GM21447 (cell line): Measurements from ENCODE around the gene EVA1B.

Experiments used
- ATAC-seq: cut with Tn5 transposase; IDR thresholded peaks from one replicate; pipeline ENCODE4 v1.9.1; 2021; ENCODE audit not compliant: unreplicated experiment

Gene EVA1B, protein sequence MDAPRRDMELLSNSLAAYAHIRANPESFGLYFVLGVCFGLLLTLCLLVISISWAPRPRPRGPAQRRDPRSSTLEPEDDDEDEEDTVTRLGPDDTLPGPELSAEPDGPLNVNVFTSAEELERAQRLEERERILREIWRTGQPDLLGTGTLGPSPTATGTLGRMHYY

DNA sequence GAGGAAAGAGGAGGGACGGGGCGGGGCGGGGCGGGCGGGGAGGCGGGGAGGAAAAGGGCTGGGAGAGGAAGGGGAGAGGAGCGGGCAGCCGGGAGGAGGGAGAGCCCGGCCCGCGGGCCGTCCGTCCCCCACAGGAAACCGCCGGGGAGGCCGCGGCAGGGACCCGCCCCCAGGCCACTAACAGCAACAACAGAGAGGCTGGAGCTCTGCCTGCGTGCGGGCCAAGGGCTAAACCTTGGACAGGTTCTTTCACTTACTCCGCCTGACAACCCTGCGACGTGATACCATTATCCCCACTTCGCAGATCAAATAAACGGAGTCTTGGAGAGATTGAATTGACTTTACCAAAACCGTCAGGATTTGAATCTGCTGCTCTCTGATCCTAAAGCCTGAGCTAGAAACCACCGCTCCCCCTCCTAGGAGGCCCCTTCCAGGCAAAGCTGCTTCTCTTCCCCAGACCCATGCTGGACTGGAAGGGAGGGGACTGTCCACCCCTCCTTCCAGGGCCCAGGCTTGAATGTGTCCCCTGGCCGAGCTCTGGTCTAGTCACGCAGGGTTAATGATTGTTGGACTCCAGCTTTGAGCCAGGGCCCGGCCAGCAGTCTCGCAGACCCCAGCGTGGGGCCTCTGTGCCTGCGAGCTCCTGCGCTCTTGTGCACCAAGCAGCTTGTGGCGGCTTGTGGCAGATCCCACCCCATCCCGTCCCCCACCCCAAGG is at the start of gene EVA1B:
Gene EVA1B (minus strand): TSS at position 10 of the 717 bp plus-strand sequence. CDS start 608 bp downstream, outside the sequence.
- ATAC-seq: no peak

DNA sequence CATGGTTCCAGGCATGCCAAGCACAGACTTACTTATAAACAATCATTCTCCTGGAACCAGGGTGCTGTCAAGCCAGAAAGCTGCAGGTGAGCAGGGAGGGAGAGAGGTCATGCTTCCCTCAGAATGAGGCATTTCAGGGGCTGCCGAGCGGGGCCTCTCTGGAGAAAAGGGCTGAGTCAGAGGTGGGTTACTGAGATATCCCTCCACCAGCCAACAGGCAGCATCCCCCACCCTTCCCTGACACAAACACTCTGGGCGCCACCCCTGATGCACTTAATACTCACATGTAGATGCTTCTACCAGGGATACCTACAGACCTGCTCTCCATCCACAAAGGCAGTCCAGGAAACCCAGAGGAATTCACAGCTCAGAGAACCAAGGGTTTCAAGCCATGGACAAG is 49.2 kb upstream of the EVA1B start:
- no peak for ATAC-seq

DNA sequence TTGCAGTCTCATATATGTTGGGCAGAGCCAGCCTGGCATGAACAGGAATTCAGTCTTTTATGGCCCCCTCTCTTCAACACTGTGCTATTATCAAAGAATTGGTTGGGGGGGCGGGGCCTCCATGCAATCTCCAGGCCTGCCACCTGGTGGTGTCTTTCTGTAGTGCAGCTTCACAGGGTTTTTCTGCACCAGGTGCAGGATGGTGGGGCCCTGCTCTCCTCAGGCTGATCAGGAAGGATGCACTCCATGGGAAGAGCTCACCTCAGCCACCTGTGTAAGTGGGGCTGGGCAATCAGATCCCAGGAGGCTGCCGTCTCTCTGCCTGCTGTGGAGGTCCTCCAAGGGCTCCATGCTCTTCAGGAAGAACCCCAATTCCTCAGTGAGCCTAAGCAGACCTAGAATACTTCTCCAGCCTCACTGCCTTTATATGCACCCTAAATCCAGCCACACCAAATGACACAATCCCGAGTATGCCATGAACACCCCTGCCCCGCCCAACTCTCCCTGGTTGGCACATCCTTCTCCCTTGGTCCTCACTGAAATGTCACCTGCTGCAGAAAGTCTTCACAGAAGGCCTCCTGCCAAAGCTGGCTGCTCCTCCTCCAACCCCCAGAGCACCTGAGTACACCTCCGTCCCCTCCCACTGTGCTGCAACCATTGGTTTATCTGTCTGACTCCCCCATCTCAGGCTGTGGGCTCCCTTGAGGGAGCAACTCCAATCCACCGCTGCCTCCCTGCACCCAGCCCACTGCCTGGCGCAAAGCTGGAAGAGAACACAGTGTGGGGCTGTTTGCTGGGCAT is 45.8 kb upstream of the EVA1B start:
- ATAC-seq: no peak

DNA sequence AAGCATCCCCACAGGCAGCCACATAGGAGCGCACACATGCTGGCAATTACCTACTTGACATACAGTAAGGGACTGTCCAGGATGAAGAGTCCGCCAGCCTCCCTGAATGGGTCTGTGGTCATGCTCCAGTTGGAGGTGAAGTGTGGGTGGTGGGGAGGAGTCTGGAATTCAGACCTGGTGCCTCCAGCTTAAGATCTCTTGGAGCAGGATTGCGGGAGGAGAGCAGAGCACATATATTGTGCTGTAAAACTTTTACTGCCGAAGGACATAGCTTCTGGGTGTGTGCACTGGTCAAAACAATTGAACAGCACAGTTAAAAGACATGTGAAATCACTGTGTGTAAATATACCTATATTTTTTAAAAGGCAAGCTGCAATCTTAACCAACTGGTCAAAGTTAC is 44.4 kb upstream of the EVA1B start:
- ATAC-seq: no peak

DNA sequence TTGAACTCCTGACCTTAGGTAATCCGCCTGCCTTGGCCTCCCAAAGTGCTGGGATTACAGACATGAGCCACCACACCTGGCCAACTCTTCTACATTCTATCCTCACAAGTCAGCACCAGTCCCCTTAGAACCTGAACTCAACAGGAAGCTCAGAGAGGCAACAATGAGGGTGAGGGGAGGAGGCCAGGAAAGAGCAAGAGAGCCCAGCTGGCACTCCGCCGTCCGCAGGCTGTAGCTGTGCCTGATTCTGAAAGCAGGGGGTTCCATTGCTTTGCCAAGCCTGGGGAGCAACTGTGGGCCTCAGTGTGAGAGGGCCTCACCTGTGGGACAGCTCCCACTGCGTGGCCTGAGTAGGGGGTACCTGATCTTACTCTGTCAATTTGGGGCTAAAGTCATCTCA is 43.6 kb upstream of the EVA1B start:
- ATAC-seq: no peak

DNA sequence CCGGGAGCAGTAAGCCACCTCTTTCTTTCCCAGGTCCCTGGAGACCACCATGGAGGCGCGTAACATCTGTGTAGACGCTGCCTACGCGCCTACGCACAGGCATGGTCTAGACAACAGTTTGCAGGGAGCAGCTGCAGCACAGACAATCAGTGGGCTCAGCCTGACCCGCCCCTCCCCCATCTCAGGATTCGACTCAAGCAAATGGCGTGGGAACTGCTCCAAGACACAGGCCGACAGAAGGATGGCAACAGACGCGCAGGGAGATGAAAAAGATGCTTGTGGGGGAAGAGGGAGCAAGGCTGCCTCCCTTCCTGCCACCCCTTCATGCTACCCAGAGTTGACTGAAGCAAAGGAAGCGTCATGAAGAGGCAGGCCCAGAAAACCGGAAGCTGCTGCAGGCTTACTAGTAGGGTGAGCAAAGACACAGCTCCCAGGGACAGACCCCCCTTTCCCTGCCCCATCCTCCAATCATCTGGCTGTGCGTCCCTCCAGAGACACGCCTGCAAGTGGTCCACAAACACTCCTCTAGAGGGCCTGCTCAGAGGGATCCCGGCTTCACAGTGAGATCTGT is 42.7 kb upstream of the EVA1B start:
- no peak for ATAC-seq

DNA sequence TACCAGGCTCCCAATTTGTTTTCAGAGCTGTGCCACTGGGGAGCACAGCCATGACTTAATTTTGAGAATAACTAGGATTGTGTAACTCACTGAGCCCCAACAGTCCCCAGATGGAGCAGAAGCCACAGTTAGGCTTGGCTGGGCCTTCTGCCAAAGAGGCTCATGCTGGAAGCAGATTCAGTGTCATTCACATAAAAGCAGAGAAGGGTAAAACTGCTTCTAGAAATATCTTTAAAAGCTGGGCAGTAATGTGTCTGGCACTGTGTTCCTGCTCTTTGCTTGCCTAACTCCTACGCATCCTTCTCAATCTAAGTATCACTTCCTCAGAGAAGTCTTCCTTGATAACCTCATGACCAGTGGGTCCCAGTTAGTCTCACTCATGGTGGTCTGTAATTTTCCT is 41.9 kb upstream of the EVA1B start:
- no peak for ATAC-seq

DNA sequence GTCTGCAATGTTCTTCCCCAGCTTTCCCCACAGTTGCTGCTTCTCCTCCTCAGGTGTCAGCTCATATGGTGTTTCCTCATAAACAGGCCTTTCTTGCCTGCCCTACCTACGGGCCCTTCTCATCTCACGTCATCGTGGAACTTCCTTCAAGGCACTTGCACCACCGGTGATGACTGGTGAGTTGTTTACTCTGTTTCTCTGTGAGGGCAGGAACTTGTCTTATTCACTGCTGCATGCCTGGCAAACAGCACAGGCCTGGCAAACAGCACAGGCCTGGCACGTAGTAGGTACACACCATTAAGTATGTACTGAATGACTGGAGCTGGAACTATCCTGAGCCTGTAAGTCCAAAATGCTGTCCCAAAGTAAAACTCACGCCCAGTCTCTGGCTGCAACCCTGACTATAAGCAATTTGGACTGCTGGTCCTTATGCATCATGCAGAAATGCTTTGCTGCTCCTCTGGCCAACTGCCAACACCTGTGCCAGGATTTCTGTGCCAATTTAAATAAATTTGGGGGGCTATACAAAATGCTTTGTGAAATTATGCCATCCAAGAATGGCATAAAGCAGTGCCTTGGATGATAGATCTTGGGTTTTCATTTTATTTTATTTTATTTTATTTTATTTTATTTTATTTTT is 36.6 kb upstream of the EVA1B start:
- ATAC-seq: no peak

DNA sequence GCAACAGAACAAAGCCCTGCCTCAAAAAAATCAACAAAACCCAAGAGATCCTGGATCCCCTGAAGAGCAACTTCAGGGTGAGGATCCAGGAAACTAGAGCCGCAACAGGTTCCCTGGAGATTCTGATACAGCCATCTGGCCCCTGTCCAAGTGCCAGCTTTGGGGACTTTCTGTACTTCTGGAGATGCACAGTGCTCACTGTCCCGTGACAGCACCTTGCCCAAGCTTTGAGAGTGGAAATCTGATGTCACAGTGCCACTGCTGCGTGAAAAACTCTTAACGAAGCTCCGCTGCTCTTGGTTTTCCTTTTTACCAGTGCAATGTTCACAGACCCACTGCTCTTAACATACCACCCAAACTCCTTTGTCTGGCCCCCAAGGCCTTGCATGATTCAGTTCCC is 35.9 kb upstream of the EVA1B start:
- ATAC-seq: no peak

DNA sequence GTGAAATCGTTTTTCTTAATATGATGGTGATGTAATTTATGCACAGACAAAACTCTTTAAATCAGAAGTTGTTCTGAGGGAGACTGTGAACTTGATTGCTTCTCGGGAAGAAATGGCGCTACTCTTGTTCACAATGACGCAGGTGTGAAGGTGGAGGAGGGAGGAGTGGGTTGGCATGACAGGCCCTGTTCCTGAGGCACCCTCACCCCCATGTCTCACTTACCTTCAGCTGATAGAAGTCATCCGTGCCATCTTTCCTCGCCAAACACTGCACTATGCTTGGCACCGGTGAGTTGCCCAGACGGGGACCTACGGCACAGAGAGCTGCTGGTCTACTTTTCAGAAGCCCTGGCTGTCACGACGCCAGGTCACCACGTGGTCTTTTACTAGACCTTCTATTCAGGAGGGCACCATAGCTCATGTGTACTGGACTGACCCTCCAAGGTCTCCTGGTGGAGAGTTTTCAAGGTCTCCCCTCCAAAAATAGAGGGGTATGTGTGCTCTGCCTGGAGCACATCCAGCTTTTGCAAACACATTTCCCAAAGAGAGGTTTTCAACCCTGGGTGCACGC is 35.2 kb upstream of the EVA1B start:
- ATAC-seq: no peak

DNA sequence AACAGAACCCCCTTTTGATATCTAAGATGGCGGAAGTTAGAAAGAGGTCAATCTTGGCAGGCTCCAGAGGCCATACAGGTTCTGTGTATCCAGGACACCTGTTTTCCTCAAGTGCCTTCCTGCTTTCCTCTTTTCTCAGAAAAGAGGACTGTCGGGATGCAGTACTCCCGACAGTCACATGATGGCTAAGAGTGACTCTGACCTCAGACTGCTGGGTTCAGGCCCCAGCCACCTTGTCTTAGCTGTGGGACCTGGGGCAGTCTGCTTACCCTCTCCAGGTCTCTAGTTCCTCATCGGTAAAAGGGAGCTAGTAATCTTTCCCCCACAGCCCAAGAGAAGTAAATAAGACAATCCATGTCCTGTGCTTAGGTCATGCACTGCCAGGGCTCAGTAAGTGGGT is 32.4 kb upstream of the EVA1B start:
- ATAC-seq: no peak

DNA sequence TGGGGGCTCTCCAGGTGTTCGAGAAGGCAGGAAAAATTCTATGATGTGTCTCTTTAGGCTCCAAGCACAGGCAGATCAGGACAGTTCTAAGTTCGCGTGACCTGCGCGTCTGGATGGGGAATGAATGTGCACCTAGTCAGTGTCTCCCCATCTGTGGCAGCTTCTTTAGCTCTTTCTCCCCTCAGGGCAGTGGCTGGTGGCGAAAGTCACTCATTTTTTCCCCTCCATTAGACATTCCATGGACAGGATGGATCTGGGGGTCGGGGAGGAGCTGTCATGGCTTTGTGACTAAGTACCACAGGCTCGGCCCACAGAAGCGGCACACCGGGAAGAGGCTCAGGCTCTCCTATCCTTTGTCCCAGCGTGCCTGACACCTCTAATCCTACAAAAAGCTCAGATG is 31.0 kb upstream of the EVA1B start:
- no peak for ATAC-seq

DNA sequence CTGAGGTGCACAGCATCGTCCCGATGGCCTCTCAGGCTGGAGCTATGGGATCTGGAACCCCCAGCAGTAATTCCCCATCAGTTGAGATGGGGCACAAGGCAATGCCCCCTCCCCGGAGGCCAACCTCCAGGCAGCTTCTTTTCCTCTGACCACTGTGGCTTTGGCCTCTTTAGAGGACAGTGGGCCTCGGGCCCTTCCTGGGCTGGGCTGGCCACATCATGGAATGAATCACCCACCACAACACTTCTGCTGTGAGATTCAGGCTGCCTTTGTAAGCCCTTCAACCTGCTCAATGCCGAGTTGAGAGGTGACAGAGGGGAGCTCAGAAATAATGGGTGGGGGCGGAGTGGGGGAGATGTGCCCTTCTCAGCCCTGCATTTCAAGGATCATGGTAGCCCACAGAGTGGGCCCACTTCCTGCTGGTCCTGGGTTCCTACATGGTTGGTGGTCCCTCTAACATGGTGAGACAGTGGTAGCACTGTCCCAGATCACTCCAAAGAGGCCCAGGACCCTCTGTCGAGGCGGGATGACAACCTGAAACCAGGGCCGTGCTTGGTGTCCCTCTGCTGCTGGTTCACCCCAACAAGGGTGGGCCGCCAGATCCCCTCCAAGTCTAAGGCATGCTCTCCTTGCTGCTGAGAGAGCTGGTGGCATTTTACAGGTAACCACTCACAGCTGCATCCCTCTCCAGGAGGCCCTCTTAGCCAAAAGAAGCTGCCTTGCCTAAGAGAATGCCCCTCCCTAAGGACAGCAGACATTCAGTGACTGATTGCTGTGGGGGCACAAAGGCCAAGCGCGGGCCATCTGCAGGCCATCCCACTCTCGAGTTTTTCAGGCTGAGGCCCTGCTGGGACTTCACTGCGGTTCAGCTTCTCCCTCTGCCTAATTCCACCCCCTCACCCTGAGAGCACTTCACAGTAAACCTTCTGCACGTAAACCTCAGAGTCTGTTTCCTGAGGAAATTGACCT is 29.7 kb upstream of the EVA1B start:
- no peak for ATAC-seq

DNA sequence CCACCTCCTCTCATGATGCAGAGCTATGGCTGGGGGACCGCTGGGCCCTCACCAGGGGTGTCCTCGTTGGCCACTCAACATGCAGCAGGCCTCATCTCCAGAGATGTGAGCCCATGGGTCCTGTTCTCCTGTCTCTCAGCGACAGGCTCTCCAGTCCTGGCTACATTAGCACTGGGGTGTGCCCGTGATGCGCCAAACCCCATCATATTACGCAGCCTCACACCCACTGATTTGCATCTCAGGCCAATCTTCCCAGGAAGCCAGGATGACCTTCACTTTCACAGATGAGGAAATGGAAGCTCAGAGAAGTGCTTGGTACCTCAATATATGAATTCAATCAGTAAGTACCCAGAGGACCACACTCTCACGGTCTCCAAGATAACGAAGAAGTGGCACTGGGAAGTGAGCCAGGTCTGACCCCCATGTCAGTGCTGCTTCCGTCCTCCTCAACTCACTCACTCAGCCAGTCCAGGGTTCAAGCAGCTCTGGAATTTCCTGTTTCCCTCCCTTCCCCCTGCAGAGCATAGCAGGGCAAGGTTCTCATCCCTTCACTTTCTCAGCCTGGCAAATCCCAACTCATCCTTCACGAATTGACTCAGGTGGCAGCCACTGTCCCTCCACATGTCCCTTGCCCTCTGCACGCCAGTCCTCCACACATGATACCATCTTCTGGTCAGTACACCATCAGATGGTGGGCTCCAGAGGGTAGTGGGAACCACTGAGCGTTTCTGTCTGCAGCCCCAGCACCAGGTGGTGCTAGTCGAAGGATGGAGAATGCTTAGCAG is 28.9 kb upstream of the EVA1B start:
- ATAC-seq: no peak

DNA sequence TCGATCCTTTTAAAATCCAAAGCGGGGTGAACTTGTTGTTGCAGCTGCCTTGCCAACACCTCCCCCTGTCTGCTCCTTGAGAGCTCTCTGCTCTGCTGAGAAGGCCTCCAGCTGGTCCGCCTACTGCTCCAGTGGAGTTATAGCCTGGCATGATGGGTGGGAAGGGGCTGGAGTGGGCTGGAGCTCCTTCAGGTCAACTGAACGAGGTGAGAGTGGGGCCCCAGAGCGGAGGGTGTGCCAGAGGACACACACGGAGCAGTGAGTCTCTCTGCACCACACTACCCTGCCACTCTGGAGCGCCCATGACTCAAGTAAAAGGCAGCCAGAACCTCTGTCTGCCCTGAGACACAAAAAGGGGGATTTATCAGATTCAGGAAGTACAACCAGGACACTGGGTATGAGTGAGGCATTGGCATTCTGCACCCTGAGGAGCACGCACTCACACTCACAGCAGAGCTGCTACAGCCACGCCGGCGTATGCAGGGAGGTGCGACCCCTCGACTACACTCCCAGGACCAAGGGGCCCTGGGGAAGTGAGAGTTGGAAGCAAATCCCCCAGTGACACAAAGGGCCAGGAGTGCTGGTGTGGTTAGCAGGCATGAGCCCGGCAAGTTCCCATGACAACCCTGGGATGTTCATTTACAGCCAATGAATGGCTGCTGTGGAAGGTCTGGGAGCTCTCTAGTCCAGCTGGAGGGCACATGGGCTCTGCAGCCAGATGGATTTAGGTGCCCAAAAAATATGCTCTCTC is 28.0 kb upstream of the EVA1B start:
- no peak for ATAC-seq

DNA sequence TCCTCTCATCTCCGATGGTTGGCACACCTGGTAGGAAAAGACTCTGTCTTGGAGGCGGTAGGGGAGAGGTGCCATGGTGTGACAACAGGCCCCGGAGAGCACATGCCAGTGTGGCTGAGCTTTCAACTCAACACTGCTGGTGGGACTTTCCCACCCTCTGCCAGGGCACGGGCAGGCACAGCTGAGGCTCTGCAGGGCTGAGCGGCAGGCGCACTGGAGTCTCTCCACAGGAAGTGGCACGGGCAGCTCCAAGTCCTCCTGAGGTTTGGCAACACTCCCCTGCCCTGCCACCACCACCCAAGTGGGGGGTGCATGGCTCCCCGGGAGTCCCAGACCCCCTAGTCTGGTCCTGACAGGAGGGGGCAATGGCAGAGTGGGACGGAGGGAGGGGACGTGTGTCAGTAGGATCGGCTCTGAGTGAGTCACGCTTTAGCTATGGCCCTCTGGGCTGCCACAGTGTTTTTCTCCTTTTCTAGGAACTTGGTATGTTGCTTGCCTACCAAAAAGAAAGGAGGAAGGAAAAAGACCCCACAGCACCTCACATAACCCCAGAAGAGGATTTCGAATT is 27.3 kb upstream of the EVA1B start:
- ATAC-seq: no peak

DNA sequence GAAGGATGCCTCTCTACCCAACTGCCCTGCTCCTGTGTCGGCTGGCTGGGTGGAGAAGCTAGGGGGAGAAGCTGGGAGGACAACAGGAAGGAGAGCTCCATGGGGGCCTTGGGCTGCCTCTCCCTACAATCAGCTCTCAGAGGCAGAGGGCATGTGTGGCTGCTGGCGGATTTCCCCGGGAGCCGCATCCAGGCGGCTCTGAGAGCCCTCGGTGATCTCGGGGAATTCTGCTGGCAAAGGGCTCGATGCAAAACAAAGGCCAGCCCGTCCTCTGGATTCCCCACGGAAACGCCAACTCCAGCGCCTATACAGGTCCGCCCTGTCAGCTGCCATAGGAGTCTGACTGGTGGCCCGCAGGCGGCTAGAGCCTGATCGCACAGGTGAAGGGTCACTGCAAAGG is 26.4 kb upstream of the EVA1B start:
- no peak for ATAC-seq

DNA sequence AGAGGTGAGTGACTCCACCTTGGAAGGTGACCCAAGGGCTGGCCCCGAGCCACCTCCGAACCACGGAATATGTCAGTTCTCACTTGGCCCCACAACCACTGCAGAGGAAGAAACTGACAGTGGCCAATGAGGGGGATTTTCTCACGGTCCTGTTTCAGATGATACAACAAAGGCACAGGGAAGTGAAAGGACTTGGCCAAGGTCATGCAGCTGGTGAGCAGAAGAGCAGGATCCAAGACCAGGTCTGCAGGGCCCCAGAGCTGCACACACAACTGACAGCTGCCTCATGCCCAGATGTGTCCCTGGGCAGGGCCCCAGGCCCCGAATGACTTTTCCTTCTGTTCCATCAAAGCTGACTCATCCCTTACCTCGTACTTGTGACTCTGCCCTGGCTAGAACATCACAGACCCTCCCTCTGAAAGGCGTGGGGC is 25.8 kb upstream of the EVA1B start:
- ATAC-seq: peak; percentile 81
